Measurements from ENCODE around the gene CYGB.

Gene CYGB

DNA sequence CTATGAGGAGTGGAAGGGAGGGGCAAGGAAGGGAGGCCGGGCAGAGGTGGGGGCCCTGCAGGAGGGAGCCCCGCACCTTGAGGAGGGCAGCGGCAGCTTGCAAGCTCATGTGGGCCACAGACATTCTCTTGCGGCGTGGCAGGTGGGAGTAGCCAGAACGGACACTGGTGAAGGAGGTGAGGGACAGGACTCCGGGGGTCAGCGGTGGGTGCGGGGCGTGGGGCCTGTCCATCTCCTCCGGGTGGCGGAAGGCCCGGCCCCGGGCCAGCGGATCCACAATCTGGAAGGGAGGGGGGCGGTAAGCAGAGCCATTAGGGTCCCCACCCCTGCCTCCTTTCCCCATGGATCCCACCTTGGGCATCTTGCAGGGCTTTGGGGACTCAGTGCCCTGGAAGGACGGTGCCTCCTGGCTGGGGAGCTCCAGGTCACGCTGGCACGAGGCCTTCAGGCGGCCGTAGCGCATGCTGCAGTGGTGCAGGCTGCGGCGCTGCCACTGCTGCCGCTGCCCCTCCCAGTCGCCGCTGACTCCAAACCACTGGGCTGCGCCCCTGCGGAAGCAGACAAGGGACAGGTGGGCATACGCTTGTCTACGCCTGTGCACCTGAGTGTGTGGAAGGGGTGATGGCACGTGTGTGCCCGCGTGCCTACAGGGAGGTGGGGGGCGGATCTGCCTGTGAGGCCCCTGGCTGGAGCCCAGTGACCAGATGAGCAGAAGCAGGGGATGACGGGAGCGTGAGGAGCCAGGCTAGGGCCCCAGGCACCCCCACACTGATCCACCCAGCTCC is 58.6 kb downstream of the CYGB start:
- DNase-seq = no peak

- no peak for DNase-seq
These were observed 59.4 kb downstream of the CYGB start for GRCh38 chr17:76478097-76478496.

GRCh38 chr17:76477576-76477975 is 59.9 kb downstream of the CYGB start:
- DNase-seq = no peak

All from fibroblast of skin of back (primary cell).